Measurements from ENCODE around the gene CHRNG.

CHRNG gene

GRCh38 chr2:232575404-232575746 is 35.9 kb downstream of the CHRNG start:
- DNase-seq (ENCODE audit: low read depth in 2 of 3, low spot score in 2 of 3), result no peak

- DNase-seq (ENCODE audit: low read depth in 2 of 3, low spot score in 2 of 3), result no peak
These were observed 37.5 kb downstream of the CHRNG start for GRCh38 chr2:232576995-232577394.

- DNase-seq (ENCODE audit: low read depth in 2 of 3, low spot score in 2 of 3), result no peak
These were observed 38.3 kb downstream of the CHRNG start for GRCh38 chr2:232577841-232578240.

- DNase-seq (ENCODE audit: low read depth in 2 of 3, low spot score in 2 of 3), result no peak
These were observed 39.1 kb downstream of the CHRNG start for GRCh38 chr2:232578626-232579025.

GRCh38 chr2:232580648-232580981 is 41.1 kb downstream of the CHRNG start:
- DNase-seq (ENCODE audit: low read depth in 2 of 3, low spot score in 2 of 3), result no peak

- no peak for DNase-seq (ENCODE audit: low read depth in 2 of 3, low spot score in 2 of 3)
These were observed 42.2 kb downstream of the CHRNG start for GRCh38 chr2:232581725-232582124.

GRCh38 chr2:232584238-232584637 is 44.7 kb downstream of the CHRNG start:
- DNase-seq (ENCODE audit: low read depth in 2 of 3, low spot score in 2 of 3), result no peak

GRCh38 chr2:232586943-232587505 is 47.5 kb downstream of the CHRNG start:
- DNase-seq (ENCODE audit: low read depth in 2 of 3, low spot score in 2 of 3), result no peak

- no peak for DNase-seq (ENCODE audit: low read depth in 2 of 3, low spot score in 2 of 3)
These were observed 48.0 kb downstream of the CHRNG start for GRCh38 chr2:232587512-232587911.

- no peak for DNase-seq (ENCODE audit: low read depth in 2 of 3, low spot score in 2 of 3)
These were observed 48.5 kb downstream of the CHRNG start for GRCh38 chr2:232588031-232588430.

- DNase-seq (ENCODE audit: low read depth in 2 of 3, low spot score in 2 of 3), result no peak
These were observed 49.4 kb downstream of the CHRNG start for GRCh38 chr2:232588680-232589585.

- DNase-seq (ENCODE audit: low read depth in 2 of 3, low spot score in 2 of 3), result no peak
These were observed 53.4 kb downstream of the CHRNG start for GRCh38 chr2:232592772-232593395.

GRCh38 chr2:232593982-232594381 is 54.5 kb downstream of the CHRNG start:
- no peak for DNase-seq (ENCODE audit: low read depth in 2 of 3, low spot score in 2 of 3)

Measured in activated CD8-positive, alpha-beta memory T cell treated with anti-CD3 and anti-CD28 coated beads for 48 hours (primary cell).